CD14-positive monocyte (primary cell): ENCODE measurements around the gene WDR70. TPM values are rescaled to one million over a fixed set of nuclear protein-coding genes. Genes with fewer than 3 reads are reported as not detected.

Experiments used
- DNase-seq, 3 donors: peaks; one replicate each; pipeline ENCODE4 v3.0.0-alpha.2; 2011 to 2022
- H2AFZ ChIP-seq: 2 replicates; pipeline ENCODE4 v1.6.0; 2012; ENCODE audit warnings: mild to moderate bottlenecking, low read depth, low read length, inconsistent platforms; ENCODE audit not compliant: insufficient read depth, poor library complexity, severe bottlenecking
- H3K27ac ChIP-seq, 2 donors: 1 replicate in 1 of 2; 2 replicates in 1 of 2; pipeline ENCODE4 v1.5.1; 2012 to 2013; ENCODE audit warnings: low read length in 2 of 2, control low read depth in 1 of 2, inconsistent platforms in 1 of 2, low read depth in 1 of 2, mild to moderate bottlenecking in 1 of 2
- H3K27me3 ChIP-seq, 2 donors: one replicate each; pipeline versions ENCODE4 v1.6.0 to v1.6.1; 2011 to 2013; ENCODE audit warnings: low read length in 2 of 2; ENCODE audit not compliant: control insufficient read depth in 2 of 2, insufficient read depth in 2 of 2
- H3K36me3 ChIP-seq, 2 donors: replicated peaks in 1 of 2; 1 replicate in 1 of 2; 2 replicates in 1 of 2; pipeline versions ENCODE4 v1.5.1 to v1.6.1; 2012 to 2013; ENCODE audit warnings: low read length in 2 of 2, control low read depth in 1 of 2, inconsistent platforms in 1 of 2, mild to moderate bottlenecking in 1 of 2; ENCODE audit not compliant: insufficient read depth in 2 of 2, control insufficient read depth in 1 of 2
- H3K4me1 ChIP-seq, 2 donors: 1 replicate in 1 of 2; 2 replicates in 1 of 2; pipeline versions ENCODE4 v1.5.1 to v1.6.1; 2012 to 2013; ENCODE audit warnings: low read length in 2 of 2, control low read depth in 1 of 2, inconsistent platforms in 1 of 2, mild to moderate bottlenecking in 1 of 2, moderate library complexity in 1 of 2; ENCODE audit not compliant: insufficient read depth in 2 of 2, control insufficient read depth in 1 of 2
- H3K4me2 ChIP-seq: replicated peaks from 2 replicates; pipeline ENCODE3; 2012; ENCODE audit warnings: low read length, moderate library complexity, mild to moderate bottlenecking; ENCODE audit not compliant: poor library complexity, severe bottlenecking; ENCODE audit errors: extremely low read depth
- H3K4me3 ChIP-seq, 3 experiments: fragments of 200-600 bp in 1 of 3; sonication (generic) in 1 of 3; replicated peaks in 1 of 3; 1 replicate in 2 of 3; 2 replicates in 1 of 3; pipeline ENCODE4 v1.5.1; 2011 to 2013; ENCODE audit warnings: low read length in 3 of 3, mild to moderate bottlenecking in 3 of 3, control low read depth in 2 of 3, low read depth in 2 of 3, inconsistent platforms in 1 of 3, moderate library complexity in 1 of 3
- H3K79me2 ChIP-seq: 2 replicates; pipeline ENCODE4 v1.6.0; 2012; ENCODE audit warnings: mild to moderate bottlenecking, control low read depth, inconsistent platforms, low read length, moderate library complexity; ENCODE audit not compliant: insufficient read depth
- H3K9ac ChIP-seq: 2 replicates; pipeline ENCODE4 v1.6.0; 2017; ENCODE audit warnings: low read length, mild to moderate bottlenecking; ENCODE audit not compliant: insufficient read depth, poor library complexity, severe bottlenecking
- H3K9me3 ChIP-seq, 2 donors: replicated peaks in 1 of 2; 1 replicate in 1 of 2; 2 replicates in 1 of 2; pipeline versions ENCODE4 v1.5.1 to v1.6.1; 2012 to 2013; ENCODE audit warnings: low read length in 2 of 2, control low read depth in 1 of 2; ENCODE audit not compliant: control insufficient read depth in 1 of 2, insufficient read depth in 1 of 2
- H4K20me1 ChIP-seq: 2 replicates; pipeline ENCODE4 v1.6.0; 2012; ENCODE audit warnings: mild to moderate bottlenecking, low read length, control low read depth, moderate library complexity; ENCODE audit not compliant: insufficient read depth
- H3K27ac Mint-ChIP-seq, 7 donors: one replicate each; pipeline ENCODE4 v1.8.0; 2020; ENCODE audit warnings: mild to moderate bottlenecking in 7 of 7, mixed read lengths in 7 of 7, moderate library complexity in 6 of 7, inconsistent platforms in 2 of 7
- H3K27me3 Mint-ChIP-seq, 3 donors: one replicate each; pipeline ENCODE4 v1.8.0; 2021 to 2022; ENCODE audit warnings: low read depth in 3 of 3, mild to moderate bottlenecking in 3 of 3, mixed read lengths in 3 of 3, moderate library complexity in 3 of 3, inconsistent platforms in 1 of 3
- H3K36me3 Mint-ChIP-seq, 2 donors: one replicate each; pipeline ENCODE4 v1.8.0; 2020; ENCODE audit warnings: mixed read lengths in 2 of 2, inconsistent platforms in 1 of 2, mild to moderate bottlenecking in 1 of 2
- H3K4me1 Mint-ChIP-seq: one replicate; pipeline ENCODE4 v1.8.0; 2020; ENCODE audit warnings: mild to moderate bottlenecking, mixed read lengths
- H3K4me3 Mint-ChIP-seq, 2 donors: one replicate each; pipeline ENCODE4 v1.8.0; 2020; ENCODE audit warnings: mild to moderate bottlenecking in 2 of 2, mixed read lengths in 2 of 2, moderate library complexity in 1 of 2
- H3K9me3 Mint-ChIP-seq, 7 donors: one replicate each; pipeline ENCODE4 v1.8.0; 2020 to 2022; ENCODE audit warnings: mixed read lengths in 7 of 7, mild to moderate bottlenecking in 6 of 7, moderate library complexity in 6 of 7, inconsistent platforms in 2 of 7
- WGBS: methylation state at CpG from one replicate; pipeline ENCODE4 v1.1.5; 2013; ENCODE audit warnings: missing lambda C conversion rate; ENCODE audit not compliant: insufficient coverage; 5-methylcytosine and 5-hydroxymethylcytosine counted together
- intact Hi-C, 2 donors: fragments of 100-400 bp; cut with micrococcal nuclease; formaldehyde crosslinking; loops; one replicate each; pipeline versions ENCODE4 v1.15.0 to v1.15.1; 2023
- polyA plus RNA-seq, 3 donors: library from polyadenylated mRNA; depleted of rRNA in 1 of 3; unstranded in 2 of 3; stranded (reverse) in 1 of 3; fragments of 300-500 nt in 2 of 3; fragments of >200 nt in 1 of 3; fragmentation: Illumina TruSeq in 2 of 3; gene quantifications; 1 replicate in 2 of 3; 2 replicates in 1 of 3; pipeline ENCODE4 v1.2.3, GENCODE V29; 2012 to 2021
- TF ChIP-seq, protein P1 (sequence below): fragments of 200-600 bp; IDR thresholded peaks from one replicate; pipeline ENCODE4 v1.8.0; 2022; ENCODE audit warnings: antibody characterized with exemption, mild to moderate bottlenecking

Gene WDR70
- polyA plus RNA-seq, 3 donors, result 13.1 to 21.0 (median 19.1) TPM

DNA sequence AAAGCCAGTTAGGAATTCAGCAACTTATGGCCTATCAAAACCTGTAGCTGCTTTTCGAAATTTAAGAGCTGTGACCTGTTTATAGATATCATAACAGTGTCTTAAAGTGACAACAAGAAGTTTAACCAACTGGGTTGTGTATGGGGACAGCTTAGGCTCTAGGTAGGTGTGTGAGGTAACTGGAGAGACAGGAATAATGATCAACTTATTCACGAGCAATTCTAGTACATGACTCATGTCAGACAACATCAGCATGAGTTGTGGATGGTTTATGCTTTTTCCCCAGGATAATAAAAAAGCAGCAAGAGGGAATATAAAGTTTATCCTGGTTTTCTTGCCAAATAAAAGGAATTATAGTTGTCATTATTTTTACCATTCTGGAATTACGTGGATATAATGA, 372.1 kb downstream of the WDR70 start:
- H3K36me3 ChIP-seq, result peaks cover 3 to 10% of the 10 kb centered on the region in 2 donors
- no peak overlapping the region for H3K9ac ChIP-seq
- H3K27me3 Mint-ChIP-seq, result peaks cover 0 to 3% (median 0%) of the 10 kb centered on the region in 3 donors
- H2AFZ ChIP-seq, result no peak overlapping the region
- intact Hi-C loops, result no loop called here
- H3K4me1 Mint-ChIP-seq, result no peaks in the 10 kb centered on the region
- DNase-seq, result no peak
- no peaks in the 10 kb centered on the region for H4K20me1 ChIP-seq
- H3K9me3 Mint-ChIP-seq, result peaks cover 5 to 15% (median 8%) of the 10 kb centered on the region in 7 donors
- TF ChIP-seq, protein P1, sequence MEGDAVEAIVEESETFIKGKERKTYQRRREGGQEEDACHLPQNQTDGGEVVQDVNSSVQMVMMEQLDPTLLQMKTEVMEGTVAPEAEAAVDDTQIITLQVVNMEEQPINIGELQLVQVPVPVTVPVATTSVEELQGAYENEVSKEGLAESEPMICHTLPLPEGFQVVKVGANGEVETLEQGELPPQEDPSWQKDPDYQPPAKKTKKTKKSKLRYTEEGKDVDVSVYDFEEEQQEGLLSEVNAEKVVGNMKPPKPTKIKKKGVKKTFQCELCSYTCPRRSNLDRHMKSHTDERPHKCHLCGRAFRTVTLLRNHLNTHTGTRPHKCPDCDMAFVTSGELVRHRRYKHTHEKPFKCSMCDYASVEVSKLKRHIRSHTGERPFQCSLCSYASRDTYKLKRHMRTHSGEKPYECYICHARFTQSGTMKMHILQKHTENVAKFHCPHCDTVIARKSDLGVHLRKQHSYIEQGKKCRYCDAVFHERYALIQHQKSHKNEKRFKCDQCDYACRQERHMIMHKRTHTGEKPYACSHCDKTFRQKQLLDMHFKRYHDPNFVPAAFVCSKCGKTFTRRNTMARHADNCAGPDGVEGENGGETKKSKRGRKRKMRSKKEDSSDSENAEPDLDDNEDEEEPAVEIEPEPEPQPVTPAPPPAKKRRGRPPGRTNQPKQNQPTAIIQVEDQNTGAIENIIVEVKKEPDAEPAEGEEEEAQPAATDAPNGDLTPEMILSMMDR, result no peak
- no peaks in the 10 kb centered on the region for H3K79me2 ChIP-seq
- no peaks in the 10 kb centered on the region for H3K9me3 ChIP-seq
- H3K36me3 Mint-ChIP-seq, result peaks cover 31 to 34% of the 10 kb centered on the region in 2 donors
- WGBS, result 100% methylated on average over 1 of the region's 3 CpGs
- H3K27ac ChIP-seq, result no peak overlapping the region
- H3K4me1 ChIP-seq, result no peaks in the 10 kb centered on the region
- H3K4me2 ChIP-seq, result no peak overlapping the region
- H3K4me3 ChIP-seq, result no peak overlapping the region
- no peak overlapping the region for H3K4me3 Mint-ChIP-seq
- no peak overlapping the region for H3K27ac Mint-ChIP-seq
- H3K27me3 ChIP-seq, result no peaks in the 10 kb centered on the region

DNA sequence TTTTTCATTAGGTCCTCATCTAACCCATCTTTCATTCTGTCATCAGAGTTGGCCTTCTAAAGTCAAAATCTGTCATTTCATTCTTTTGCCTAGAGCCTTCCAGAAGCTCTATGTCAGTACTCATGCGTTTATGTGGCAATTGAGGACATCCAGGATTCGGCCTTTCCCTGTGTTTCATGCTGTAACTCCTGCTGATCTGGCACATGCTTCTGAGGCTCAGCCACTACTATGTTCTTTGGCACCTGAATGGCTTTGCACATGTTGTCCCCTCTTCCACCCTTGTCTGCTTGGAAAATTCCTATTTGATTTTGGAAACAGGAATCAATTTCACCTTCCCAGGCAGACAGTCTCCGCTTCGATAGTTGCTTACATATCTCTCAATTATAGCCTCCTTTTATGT, 375.9 kb downstream of the WDR70 start:
- Mint-ChIP-seq H3K27ac (no peak overlapping the region), H3K4me1 (no peaks in the 10 kb centered on the region), H3K4me3 (no peak overlapping the region), H3K9me3 (peaks cover 5 to 19% (median 8%) of the 10 kb centered on the region in 7 donors), H3K36me3 (peaks cover 32 to 34% of the 10 kb centered on the region in 2 donors), H3K27me3 (peaks cover 0 to 2% (median 1%) of the 10 kb centered on the region in 3 donors)
- intact Hi-C loops, result no loop called here
- H3K27me3 ChIP-seq, result no peaks in the 10 kb centered on the region
- H3K27ac ChIP-seq, result no peak overlapping the region
- H3K4me1 ChIP-seq, result no peaks in the 10 kb centered on the region
- DNase-seq, result no peak
- no peak overlapping the region for H3K4me3 ChIP-seq
- H4K20me1 ChIP-seq, result no peaks in the 10 kb centered on the region
- no peak overlapping the region for H2AFZ ChIP-seq
- no peak overlapping the region for H3K4me2 ChIP-seq
- TF ChIP-seq, protein P1, result no peak
- H3K9me3 ChIP-seq, result peaks cover 0 to 4% of the 10 kb centered on the region in 2 donors
- H3K36me3 ChIP-seq, result peaks cover 3 to 10% of the 10 kb centered on the region in 2 donors
- WGBS, result 94% methylated on average over 2 of the region's 4 CpGs
- no peaks in the 10 kb centered on the region for H3K79me2 ChIP-seq
- no peak overlapping the region for H3K9ac ChIP-seq
